NT2/D1 (cell line): Measurements from ENCODE around the gene AHDC1.

Experiments
- DNase-seq: peaks from one replicate; pipeline ENCODE4 v3.0.0-alpha.2; 2011; ENCODE audit warnings: low read depth, low spot score
- H3K27me3 ChIP-seq: 2 replicates; pipeline ENCODE4 v1.6.0; 2011; ENCODE audit warnings: mild to moderate bottlenecking; ENCODE audit not compliant: insufficient read length, insufficient read depth
- H3K36me3 ChIP-seq: 2 replicates; pipeline ENCODE4 v1.6.1; 2011; ENCODE audit warnings: mild to moderate bottlenecking, low read length, mixed read lengths; ENCODE audit not compliant: insufficient read depth, insufficient read length
- H3K4me1 ChIP-seq: 2 replicates; pipeline ENCODE4 v1.5.1; 2011; ENCODE audit not compliant: insufficient read depth, insufficient read length
- H3K4me3 ChIP-seq: 2 replicates; pipeline ENCODE4 v1.5.1; 2011; ENCODE audit warnings: low read depth; ENCODE audit not compliant: insufficient read length
- H3K9ac ChIP-seq: 2 replicates; pipeline ENCODE4 v1.6.0; 2011; ENCODE audit warnings: low read depth; ENCODE audit not compliant: insufficient read length
- H3K9me3 ChIP-seq: 2 replicates; pipeline ENCODE4 v1.5.1; 2011; ENCODE audit warnings: mild to moderate bottlenecking, low read length; ENCODE audit not compliant: insufficient read depth
- SUZ12 ChIP-seq: IDR thresholded peaks from 2 replicates; pipeline ENCODE4 v1.6.1; 2011; ENCODE audit not compliant: insufficient read length, insufficient read depth; ENCODE audit errors: extremely low read depth
- YY1 ChIP-seq: IDR thresholded peaks from 2 replicates; pipeline ENCODE4 v1.6.1; 2011; ENCODE audit not compliant: insufficient read length, insufficient read depth
- ZNF274 ChIP-seq: IDR thresholded peaks from 2 replicates; pipeline ENCODE4 v1.6.1; 2011; ENCODE audit warnings: mild to moderate bottlenecking, low read depth, low read length

AHDC1 gene

DNA sequence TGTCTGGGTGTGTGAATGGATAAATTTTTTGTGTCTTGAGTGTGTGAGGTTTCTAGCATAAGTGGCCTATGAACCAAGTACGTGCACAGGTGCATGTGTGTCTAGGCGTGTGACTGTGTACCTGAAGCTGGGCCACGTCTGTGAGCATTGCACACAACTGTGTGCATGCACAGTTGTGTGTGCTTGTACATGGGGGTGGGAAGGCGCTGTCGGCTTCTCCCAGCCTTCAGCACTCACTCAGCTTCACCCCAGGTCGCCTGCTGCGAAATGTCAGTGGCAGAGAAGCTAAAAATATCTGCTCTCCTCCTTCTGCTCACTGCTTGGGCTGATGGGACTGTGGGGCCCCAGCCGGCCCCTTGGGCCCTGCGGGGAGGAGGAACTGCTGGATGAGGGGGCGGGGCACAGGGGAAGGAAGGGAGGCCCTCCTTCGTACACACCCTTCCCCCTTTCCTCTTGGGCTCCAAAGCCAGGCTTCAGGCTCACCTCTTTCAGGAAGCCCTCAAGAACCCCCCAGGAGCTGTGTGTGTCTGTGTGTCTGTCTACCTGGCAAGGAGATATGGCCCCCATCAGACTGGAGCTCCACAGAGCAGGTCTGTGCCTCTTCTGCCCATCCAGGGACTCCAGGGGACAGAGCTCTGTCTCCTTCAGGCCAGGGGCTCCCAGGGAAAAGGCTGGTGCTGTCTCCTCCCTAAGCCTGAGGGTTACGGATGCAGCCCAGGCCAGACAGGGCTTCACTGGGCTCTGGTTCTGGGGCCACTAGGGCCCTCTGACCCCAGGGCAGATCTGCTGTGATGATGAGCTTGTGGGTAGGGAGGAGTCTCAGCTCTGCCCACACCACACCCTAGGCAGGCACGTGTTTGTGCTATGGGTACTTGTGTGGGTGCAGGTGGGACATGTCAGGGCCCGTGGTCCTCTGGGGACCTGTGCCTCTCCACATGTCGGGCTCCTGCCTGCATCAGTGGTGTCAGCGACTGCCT is 78.4 kb downstream of the AHDC1 start:
- peak; percentile 74 for DNase-seq

DNA sequence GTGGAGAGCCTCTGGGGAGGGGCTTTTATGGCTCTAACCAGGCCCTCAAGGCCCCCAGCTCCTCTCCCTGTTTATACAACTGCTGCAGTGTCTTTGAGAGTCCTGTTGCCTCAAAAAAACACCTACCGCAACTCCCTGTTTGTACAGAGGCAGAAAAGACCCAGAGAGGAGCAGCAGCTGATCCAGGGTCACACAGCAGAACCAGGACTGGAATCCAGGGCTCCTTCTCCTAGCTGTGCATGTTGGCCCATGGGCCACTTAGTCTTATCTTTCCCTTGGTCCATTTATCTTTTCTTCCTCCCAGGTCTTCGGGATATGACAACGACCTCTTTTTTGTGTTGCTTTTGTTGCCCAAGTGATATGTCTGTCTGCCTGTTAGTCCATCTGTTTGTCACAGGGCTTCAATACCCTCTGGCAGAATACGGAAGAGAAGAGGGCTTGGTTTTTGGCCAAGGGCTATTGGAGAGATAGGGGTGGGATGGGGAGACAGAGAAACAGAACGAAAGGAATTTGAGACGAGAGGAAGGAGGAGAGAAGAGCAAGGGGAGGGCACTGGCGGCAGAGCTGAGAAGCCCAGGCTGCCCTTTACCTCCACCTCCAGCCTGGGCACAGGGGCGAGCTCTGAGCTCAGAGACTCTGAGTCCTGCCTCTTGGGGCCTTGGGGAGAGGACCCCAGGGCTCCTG is 80.5 kb downstream of the AHDC1 start:
- Histone ChIP-seq H3K27me3 (no peaks in the 10 kb centered on the region), H3K4me1 (peaks cover 74% of the 10 kb centered on the region), H3K36me3 (no peaks in the 10 kb centered on the region), H3K9ac (peak overlapping the region; percentile 53), H3K4me3 (no peak overlapping the region), H3K9me3 (no peaks in the 10 kb centered on the region)
- DNase-seq, result no peak
- TF ChIP-seq YY1 (no peak), ZNF274 (no peak), SUZ12 (no peak)

More for the DNA sequence above, 78.4 kb downstream of the AHDC1 start:
- H3K27me3 ChIP-seq, result no peaks in the 10 kb centered on the region
- H3K9me3 ChIP-seq, result no peaks in the 10 kb centered on the region
- TF ChIP-seq YY1 (no peak), ZNF274 (no peak), SUZ12 (no peak)
- H3K4me1 ChIP-seq, result peaks cover 69% of the 10 kb centered on the region
- peaks cover 2% of the 10 kb centered on the region for H3K36me3 ChIP-seq
- H3K4me3 ChIP-seq, result peak overlapping the region; percentile 16
- peak overlapping the region; percentile 72 for H3K9ac ChIP-seq

DNA sequence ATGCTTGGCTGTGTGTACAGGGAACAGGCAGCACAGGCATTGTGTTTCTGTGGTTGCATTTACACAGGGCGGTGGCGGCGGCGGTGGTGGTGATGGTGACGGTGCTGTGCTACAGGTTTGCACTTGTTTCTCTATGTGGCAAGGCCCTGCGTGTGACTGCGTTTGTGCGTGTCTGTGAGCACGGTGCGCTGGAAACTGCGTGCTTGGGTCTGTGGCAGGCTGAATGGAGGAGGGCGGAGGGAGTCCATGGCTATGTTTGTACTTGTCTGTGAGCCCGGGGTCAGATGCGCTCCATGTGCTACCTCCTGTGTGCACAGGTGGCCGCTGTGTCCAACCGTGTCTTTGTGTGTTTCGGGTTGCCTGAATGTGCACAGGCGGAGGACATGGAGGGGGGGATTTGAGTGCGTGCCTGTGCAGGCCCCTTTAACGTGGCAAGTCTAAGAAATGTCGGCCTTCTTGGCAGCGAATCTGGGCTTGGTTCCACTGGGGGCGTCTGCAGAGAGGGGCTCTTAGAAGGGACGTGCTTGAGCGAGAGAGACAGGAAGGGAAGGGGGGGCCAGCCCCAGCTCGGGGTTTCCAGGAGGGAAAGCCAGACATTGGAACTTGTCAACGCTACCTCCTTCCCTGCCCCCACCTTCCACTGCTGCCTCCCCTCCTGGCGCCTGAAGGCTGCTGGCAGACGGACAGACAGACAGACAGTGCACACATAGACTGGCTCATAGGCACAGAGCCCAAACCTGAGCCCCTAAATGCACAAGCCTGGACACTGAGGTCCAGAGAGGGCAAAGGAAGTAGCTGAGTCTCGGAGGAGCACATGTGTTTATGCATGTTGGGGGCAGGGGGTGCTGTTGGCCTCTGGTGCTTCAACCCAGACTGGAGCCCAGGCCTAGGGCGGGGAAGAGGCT is 81.3 kb downstream of the AHDC1 start:
- Histone ChIP-seq H3K36me3 (no peaks in the 10 kb centered on the region), H3K9ac (peak overlapping the region; percentile 53), H3K27me3 (no peaks in the 10 kb centered on the region), H3K4me1 (peaks cover 78% of the 10 kb centered on the region), H3K4me3 (no peak overlapping the region), H3K9me3 (no peaks in the 10 kb centered on the region)
- TF ChIP-seq SUZ12, result no peak
- no peak for TF ChIP-seq ZNF274
- no peak for TF ChIP-seq YY1
- no peak for DNase-seq

DNA sequence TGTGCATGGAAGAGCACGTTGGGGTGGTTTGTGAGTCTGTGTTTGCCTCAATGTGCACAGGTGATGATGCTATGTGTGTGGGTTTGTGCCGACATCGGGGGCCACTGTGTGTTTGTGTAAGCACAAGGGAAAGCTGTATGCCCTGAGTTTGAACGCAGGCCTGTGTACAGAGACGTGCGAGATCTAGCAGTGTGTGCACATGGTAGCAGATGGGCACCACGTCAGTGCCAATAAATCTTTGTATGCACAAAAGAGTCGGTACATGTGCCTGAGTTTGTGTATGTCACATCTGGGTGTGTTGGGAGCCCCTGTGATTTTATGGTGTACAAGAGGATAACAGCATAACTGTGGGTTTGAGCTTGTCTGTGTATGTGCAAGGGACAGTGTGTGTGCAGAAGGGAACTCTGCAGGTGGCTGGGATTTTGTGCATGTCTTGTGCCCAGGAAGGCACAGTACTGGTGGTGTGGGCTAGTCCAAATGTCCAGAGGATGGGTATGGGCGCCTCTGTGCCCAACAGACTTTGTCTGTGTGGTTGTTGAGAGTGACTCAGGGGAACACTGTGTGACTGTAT is 82.0 kb downstream of the AHDC1 start:
- no peak for DNase-seq
- no peak overlapping the region for H3K4me3 ChIP-seq
- TF ChIP-seq SUZ12 (no peak), ZNF274 (no peak), YY1 (no peak)
- no peaks in the 10 kb centered on the region for H3K9me3 ChIP-seq
- H3K9ac ChIP-seq, result peak overlapping the region; percentile 53
- no peaks in the 10 kb centered on the region for H3K36me3 ChIP-seq
- H3K27me3 ChIP-seq, result no peaks in the 10 kb centered on the region
- peaks cover 77% of the 10 kb centered on the region for H3K4me1 ChIP-seq

DNA sequence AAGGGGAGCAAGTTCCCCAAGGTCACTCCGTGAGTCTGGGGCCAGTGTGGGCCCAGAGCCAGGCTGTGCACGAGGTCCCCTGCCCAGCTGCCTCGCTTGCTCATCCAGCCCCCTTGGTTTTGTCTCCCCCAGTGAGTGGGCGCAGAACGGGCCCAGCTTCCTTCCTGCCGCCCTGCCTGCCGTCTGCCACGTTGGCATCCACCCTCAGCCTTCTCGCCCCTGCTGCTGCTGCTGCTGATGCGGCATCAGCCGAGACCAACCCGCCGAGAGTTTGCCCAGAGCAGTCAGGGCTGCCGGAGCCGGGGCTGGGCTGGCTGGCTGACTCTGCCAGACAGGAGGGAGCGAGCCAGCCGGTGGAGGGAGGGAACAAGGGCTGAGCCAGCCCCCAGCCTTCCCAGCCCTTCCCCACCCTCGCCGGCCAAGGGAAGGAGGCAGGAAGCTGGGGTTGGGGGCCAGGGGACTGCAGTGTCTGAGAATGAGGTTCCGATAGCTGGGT is 82.6 kb downstream of the AHDC1 start:
- no peaks in the 10 kb centered on the region for H3K9me3 ChIP-seq
- DNase-seq, result no peak
- H3K4me3 ChIP-seq, result no peak overlapping the region
- peak overlapping the region; percentile 53 for H3K9ac ChIP-seq
- H3K4me1 ChIP-seq, result peaks cover 71% of the 10 kb centered on the region
- H3K36me3 ChIP-seq, result no peaks in the 10 kb centered on the region
- TF ChIP-seq SUZ12, result no peak
- TF ChIP-seq YY1, result no peak
- TF ChIP-seq ZNF274, result no peak
- H3K27me3 ChIP-seq, result no peaks in the 10 kb centered on the region

DNA sequence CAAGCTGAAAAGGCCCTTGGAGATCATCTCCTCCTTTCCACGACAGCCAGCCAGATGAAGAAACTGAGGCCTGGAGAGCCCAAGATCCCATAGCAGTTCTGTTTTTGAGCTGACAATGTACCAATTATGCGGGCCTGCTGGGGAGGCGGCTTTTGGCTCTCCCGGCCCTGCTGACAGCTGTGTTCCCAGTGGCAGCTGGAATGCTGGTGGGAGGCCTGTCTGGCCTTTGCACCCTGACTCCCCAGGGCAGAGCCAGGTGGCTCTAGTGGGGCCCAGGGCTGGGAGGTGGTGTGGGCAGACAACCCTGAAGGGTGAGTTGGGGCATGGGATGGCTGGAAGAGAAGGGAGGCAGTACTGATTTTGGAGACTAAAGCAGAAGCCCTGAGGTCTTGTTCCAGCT is 83.3 kb downstream of the AHDC1 start:
- Histone ChIP-seq H3K36me3 (no peaks in the 10 kb centered on the region), H3K27me3 (no peaks in the 10 kb centered on the region), H3K4me3 (no peak overlapping the region), H3K9me3 (no peaks in the 10 kb centered on the region), H3K4me1 (peaks cover 68% of the 10 kb centered on the region), H3K9ac (no peak overlapping the region)
- TF ChIP-seq YY1 (no peak), SUZ12 (no peak), ZNF274 (no peak)
- no peak for DNase-seq
